GM21526 (cell line): ENCODE data around the gene JARID2.
A peak's percentile ranks its signal among the peaks of the same experiment; 100 is the strongest.

Source experiments
- ATAC-seq: cut with Tn5 transposase; IDR thresholded peaks from one replicate; pipeline ENCODE4 v1.9.1; 2021; ENCODE audit warnings: moderate library complexity; ENCODE audit not compliant: unreplicated experiment, low FRiP score

The JARID2 gene

DNA sequence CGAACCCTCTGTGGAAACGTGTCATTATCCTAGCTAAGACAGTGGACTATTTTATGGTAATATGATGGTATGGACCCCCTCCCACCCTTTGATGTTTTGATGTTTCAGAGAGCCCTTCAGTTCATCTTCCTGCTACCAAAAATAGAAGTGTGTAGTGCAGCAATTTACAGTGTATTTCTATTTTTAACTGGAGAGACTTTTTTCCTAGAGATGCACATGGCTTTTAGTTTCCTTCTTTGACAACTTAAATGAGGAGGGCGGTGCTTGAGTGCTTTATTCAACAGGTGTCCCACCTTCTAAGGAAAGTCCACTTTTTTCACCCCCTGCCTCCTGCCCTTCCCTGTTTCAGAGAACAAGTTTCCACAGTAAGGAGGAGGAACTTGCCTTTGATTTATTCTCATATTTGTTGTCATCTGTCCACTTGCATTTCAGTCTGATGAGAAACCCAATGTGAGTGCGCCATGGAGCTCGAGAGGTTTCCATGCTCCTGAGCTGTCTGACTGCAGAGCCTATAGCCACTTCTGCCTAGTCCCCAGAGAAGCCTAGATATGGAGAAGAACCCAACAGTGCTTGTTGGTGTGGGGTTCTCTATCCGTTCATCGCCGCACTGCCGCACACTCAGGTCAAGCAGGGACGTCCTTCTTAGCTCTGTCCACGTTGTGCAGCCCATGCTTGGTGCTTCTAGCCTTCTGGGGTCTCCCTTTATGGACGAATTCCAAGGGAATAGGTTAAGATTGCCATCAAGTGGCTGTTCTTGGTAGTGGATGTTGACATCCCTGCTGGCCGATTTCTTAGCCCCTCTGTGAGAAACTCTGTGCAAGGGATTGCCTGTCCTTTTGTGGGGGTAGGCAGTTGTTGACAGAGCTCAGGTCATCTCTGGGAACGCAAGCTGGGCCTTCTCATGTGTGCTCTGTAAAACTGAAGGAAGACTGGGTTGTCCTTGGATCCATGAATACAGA is 144.2 kb downstream of the JARID2 start:
- ATAC-seq = no peak

- no peak for ATAC-seq
These were observed 145.6 kb downstream of the JARID2 start for GRCh38 chr6:15391500-15391899.

GRCh38 chr6:15392182-15392581 is 146.3 kb downstream of the JARID2 start:
- ATAC-seq = no peak

- no peak for ATAC-seq
These were observed 147.7 kb downstream of the JARID2 start for GRCh38 chr6:15393605-15394004.

DNA sequence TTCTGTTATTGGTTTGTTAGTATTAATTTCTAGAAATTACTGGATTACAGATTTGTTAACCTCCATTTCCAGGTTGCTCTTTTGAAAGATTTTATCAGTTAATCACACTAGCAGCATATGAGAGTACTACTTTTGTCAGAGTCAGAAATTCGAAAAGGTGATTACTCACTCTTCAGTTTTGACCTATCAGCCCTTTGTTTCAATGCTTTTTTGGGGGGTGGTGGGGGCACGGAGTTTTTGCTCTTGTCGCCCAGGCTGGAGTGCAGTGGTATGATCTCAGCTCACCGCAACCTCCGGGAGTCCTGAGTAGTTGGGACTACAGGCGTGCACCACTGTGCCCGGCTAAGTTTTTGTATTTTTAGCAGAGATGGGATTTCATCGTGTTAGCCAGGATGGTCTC is 149.2 kb downstream of the JARID2 start:
- ATAC-seq = no peak

GRCh38 chr6:15396808-15397207 is 150.9 kb downstream of the JARID2 start:
- no peak for ATAC-seq

DNA sequence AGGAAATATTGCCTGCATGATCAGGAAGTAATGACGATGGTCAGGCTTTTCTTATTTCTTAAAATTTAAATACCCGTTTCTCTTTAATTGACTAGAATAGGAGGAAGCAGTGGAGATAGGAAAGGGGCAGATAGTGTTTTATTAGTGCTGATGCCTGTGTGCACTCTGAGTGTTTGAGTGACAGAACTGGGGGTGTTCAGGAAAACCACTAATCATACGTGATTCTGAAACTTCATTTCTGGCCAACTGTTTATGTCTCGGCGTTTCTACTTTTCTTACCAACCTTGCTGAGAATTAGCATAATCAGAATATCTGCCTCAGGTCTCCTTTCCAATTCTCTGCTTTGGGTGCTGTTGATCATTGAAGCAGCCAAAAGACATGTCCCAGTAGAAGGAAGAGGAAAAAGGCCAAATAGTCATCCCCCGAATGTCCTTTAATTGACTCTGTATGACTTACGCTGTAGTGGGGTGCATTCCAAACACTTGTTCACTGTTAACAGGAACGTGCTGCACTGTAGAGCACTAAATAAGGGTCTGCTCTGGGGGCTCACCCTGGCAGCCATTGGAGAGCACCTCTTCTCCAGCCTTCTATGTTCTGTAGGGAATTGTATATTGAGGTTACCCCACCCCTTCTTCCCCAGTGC is 152.9 kb downstream of the JARID2 start:
- ATAC-seq = peak; percentile 69

GRCh38 chr6:15399641-15400470 is 154.0 kb downstream of the JARID2 start:
- no peak for ATAC-seq

DNA sequence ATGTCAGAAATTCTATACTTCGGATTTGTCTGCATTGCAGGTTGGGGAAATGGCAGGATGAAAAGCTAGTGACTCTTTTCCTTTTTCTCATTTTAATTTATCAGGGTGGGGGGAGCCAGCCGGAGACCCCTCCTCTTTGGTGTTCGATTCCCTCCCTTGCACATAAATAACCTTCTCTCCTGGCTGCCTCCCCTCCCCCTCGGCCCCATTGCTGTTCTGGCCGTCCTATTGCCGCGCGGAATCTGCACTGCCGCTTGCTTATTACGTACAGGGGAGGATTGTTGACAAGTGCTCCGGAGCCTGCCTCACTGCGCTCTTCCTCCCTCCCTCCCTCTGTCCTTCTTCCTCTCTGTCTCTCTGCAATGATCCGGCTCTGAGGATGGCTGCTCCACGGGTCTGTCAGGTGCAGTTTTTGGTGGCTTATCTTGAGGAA is 154.7 kb downstream of the JARID2 start:
- ATAC-seq = no peak

- ATAC-seq = no peak
These were observed 155.3 kb downstream of the JARID2 start for GRCh38 chr6:15401120-15401519.

DNA sequence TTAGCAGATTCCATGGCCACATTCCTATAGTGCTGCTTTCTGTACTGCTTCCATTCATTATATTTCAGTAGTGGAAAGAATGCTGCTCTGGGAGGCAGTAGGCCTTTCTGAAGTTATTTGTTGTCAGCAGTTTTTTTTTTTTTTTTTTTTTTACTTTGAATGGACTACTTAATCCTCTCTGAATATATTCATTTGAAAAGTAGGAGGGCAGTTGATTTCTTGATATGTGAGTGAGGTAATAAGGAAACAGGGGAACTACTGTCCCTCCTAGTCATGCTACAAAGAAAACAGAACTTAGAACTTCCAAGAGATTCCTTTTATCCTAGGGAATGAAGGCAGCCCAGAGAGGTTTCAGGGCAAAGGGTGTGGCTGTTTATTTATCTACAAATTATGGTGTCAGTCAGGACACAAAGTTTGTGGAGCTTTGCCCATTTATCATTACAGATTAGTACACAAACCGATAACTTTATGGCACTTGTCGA is 155.9 kb downstream of the JARID2 start:
- no peak for ATAC-seq

- ATAC-seq = no peak
These were observed 156.7 kb downstream of the JARID2 start for GRCh38 chr6:15402406-15403045.

- ATAC-seq = no peak
These were observed 157.4 kb downstream of the JARID2 start for GRCh38 chr6:15403094-15403755.

DNA sequence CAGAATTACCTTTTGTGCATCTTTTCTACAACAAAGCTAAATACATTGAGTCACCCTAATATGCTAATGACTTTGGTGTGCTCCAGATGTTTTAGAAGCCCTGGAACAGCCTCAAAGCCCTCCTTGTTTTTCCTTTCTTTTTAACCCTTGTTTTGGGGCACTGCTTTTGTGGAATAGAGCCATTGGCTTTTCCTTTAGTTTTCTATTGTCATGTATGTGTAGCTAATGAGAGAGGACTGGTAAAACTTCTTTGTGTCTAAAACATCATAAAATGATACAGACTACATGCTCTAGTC is 158.8 kb downstream of the JARID2 start:
- ATAC-seq = no peak

DNA sequence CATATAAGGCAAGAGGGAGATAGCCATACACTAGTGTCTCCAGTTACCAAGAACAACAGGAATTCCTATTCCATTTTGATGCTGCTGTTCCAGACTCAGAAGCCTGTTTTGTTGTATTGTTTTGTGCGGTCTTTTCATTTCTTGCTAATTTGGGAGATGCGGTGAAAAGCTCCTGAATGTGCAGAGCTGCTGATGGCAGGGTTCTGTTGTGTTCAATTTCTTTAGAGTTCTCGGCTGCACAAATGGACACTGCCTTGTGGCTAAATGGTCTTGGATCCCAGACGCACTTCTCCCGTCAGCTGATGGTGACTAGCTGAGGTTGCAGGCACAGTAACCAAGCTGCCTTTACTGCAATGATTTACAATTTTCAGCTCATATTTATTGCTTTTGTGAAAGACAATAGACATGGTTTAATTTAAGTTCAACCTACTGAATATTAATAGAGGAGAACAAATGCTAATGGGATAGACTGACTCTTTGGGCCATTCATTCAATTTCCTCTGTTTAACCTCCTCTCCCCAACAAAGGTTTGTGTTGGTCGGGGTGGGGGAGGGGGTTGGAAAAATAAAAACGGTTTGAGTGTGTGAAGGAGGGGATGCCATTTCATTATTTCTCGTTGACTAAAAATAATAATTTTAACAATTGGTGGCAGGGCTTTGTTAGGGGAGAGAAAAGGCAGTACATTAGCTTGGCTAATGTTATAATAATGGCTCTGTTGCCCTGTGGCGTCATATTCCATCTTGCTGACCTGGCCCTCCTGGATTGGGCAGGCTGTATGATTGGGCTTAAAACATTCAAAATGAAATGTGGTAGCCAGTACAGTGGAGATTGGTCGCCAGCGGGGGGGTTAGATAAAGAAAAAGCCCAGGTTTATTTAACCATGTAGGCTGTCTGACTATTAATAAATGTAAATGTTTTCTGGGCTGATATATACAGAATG is 159.5 kb downstream of the JARID2 start:
- ATAC-seq = no peak

- ATAC-seq = no peak
These were observed 160.6 kb downstream of the JARID2 start for GRCh38 chr6:15406452-15406851.

GRCh38 chr6:15408008-15408407 is 162.1 kb downstream of the JARID2 start:
- ATAC-seq = no peak

DNA sequence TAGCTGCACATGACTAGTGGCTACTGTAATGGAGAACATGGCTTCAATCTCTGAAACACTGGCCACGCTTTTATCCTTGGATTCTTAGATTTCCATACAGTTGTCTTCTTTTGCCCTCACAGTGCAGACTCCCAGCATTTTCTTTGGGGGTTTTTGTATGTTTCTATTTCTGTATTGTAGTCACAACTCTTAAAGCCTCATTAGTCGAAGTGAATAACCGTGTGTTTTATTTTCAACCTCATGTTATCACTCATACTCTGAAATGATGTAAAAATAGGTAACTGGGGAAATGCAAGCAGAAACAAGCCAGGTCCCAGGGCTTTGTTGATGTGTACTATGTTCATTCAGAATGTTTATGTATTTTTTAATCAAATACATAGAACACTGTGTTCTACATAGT is 162.9 kb downstream of the JARID2 start:
- no peak for ATAC-seq
